HG03039 (cell line): ENCODE results near the gene PRIMA1.

ENCODE experiments used
- ATAC-seq: cut with Tn5 transposase; IDR thresholded peaks from one replicate; pipeline ENCODE4 v1.9.1; 2021; ENCODE audit warnings: mild to moderate bottlenecking, moderate library complexity; ENCODE audit not compliant: unreplicated experiment

Gene PRIMA1

DNA sequence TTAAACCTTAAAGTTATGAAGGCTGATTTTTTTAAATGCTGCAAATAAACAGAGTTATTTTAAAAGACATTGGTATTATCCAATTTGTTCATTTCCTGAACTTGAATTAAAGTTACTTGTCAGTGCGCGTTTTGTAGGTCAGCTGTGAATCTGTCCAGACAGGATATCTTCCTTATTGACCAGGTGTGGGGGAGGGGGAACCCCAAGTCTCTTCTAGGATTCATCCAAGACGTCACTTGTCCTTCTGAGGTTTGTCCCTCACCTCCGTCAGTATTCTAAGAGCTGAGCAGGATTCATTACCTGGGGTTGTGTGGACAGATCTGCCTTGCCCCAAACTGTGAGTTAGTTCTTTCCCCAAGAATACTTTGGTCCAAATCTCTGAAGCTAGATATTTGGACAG, 8.8 kb upstream of the PRIMA1 start:
- ATAC-seq, result no peak

DNA sequence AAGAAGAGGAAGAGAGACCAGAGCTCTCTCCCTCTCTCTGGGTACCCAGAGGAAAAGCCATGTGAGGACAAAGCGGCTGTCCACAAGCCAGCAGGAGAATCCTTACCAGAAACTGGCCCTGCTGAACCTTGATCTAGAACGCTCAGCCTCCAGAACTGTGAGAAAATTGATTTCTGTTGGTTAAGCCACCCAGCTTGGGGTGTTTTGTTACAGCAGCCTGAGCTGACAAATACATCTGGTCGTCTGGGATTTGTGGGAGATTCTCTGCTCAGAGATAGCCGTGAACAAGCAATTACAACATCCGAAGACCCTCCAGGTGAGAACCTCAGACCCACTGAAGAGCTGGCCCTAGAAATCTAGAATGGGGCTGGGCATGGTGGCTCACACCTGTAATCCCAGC, 6.5 kb upstream of the PRIMA1 start:
- ATAC-seq, result no peak

GRCh38 chr14:93793555-93794324, 5.5 kb upstream of the PRIMA1 start:
- ATAC-seq, result no peak

DNA sequence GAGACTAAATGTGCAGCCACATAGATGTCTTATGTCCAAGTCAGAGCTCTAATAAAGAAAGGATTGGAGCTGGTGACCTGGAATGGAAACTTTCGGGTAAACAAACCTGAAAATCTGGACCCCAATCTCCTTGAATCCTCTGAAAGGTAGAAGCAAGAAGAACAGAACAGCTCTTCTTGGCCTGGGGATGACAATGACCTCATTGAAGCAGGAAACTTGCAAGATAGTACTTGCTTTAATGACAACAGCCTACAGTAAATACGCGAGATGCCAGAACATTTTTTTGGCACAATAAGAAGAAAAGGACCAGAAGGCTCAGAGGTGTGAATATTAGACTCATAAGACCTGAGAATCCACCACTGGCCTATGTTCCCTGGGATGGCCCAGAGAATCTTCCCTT, 4.1 kb upstream of the PRIMA1 start:
- no peak for ATAC-seq

GRCh38 chr14:93790966-93791365, 2.7 kb upstream of the PRIMA1 start:
- no peak for ATAC-seq

- ATAC-seq, result no peak
Observed at GRCh38 chr14:93789228-93790130, 1.2 kb upstream of the PRIMA1 start.

- ATAC-seq, result no peak
Observed at GRCh38 chr14:93788543-93789227, 400 bp upstream of the PRIMA1 start.

- ATAC-seq, result no peak
Observed at GRCh38 chr14:93787465-93788292, 606 bp downstream of the PRIMA1 start.

GRCh38 chr14:93785423-93785822, 2.9 kb downstream of the PRIMA1 start:
- no peak for ATAC-seq

- ATAC-seq, result no peak
Observed at GRCh38 chr14:93784878-93785277, 3.4 kb downstream of the PRIMA1 start.

DNA sequence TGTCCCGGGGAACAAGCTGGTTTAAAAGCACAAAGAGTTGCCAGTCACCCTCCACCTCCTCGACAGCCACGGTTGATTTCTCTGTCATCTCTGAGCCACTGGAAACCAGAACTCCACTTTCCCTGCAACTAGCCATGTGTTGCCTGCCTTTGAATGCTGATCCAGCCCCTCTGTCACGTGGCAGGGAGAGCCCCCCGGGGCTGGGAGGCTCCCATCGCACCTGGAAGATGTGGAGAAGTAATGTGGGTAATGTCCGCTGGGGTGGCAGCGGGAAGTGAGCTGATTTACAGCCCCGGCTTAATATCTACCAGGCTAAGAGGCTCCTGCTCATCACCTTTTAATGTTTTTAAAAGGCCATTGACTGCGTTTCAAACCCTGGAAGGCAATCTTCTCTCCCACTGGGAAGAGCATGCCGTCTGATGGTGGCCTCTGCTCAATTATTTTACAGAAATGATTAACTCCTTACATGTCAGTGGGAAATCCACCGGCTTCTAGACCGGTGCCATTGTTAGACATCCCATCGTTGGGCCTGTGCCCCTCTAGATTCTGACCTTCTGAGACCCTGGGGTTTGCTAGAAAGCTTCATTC, 7.4 kb downstream of the PRIMA1 start:
- ATAC-seq, result no peak

GRCh38 chr14:93778856-93779629, 9.2 kb downstream of the PRIMA1 start:
- ATAC-seq, result no peak

DNA sequence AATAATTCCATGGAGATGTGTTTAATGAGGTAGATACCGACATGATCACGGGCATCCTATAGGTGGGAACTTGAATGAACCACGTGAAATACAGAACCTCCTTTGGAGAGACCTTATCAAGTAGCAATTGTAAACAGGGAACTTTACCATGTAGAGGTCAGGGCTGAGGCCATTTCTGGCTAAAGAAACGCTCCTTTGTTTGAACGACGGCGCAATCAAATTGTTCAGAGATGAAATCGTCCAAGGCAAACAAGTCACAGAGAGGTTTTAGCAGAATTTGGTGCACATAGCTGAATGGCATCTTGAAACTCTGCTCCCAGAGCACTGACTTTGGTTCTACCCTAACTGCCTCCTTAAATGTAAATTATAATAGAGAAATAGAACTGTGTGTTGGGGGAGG, 9.8 kb downstream of the PRIMA1 start:
- ATAC-seq, result no peak

- no peak for ATAC-seq
Observed at GRCh38 chr14:93775744-93776143, 12.5 kb downstream of the PRIMA1 start.

GRCh38 chr14:93775158-93775557, 13.1 kb downstream of the PRIMA1 start:
- ATAC-seq, result no peak

DNA sequence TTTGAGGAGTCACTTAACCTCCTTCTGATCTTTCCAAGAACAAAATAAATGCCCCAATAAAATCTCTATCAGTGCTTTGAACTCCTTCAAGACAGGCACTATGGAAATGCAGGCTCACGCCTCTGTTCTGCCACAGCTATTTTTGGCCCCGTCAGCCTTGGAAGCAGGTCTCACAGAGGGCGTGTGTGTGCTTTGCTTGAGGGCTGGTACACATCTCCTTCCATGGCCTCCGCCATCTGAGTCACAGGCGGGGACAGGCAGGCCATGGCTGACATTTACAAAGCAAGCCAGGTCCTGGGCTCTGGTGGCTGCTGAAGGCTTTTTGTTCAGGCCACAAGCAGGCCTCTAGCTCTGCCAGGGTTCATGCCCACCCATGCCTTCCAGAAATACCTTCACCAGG, 16.0 kb downstream of the PRIMA1 start:
- no peak for ATAC-seq

DNA sequence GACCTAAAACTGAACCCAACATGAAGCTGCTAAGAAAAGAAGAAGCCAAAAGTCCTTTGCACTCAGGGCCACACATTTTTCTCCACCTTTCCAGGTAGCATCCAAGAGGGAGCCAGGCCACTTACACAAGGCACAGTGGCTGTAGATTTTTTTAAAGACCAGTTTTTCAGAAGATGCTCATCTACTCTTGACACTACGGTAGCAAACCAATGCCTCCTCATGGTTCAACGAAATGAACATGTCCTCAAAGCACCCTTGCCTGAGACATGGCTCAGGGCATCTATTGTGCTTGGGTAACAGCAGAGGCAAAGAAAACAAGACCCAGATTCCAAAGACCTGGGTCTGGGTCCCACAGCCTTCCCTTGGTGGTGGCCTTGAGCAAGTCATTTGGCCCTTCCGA, 22.3 kb downstream of the PRIMA1 start:
- no peak for ATAC-seq

DNA sequence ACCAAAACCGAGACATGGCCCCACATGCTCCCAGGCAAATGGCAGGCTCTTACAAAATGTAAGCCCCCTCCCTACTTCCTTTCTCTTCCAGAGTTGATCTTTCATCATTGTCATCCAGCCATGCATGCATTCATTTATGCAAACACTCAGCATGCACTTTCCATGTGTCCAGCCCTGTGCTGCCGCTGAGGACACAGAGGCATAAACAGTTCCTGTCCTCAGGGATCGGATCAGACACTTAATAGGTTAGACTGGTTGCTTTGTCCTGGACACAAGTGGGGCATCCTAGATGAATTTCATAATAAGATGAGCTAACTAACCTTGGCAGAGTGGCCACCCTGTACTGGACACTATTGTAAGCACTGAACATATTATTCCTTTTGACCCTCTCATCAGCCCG, 23.1 kb downstream of the PRIMA1 start:
- ATAC-seq, result no peak

DNA sequence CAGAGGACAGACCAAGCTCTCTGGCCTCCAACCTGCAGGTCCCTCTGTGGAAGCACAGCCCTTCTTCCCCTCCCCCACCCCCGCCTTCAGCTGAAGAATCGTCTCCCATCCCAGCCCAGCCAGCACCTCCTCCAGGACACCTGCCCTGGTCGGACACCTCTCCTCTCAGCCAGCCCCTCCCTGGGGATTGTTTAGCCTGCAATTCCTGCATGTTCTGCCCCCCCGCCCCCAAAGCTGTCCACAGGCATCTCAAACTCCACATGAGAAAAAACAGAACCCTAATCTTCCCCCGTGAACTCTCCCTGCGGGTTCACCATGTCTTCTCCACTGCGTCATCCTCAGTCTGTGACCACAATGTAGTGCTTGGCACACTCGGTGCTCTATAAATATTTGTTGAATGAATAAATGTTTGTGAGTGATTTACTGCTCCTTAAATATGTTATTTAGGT, 24.1 kb downstream of the PRIMA1 start:
- ATAC-seq, result no peak
